ENCODE measurements around the gene ELL2.
"Not testable (repeated sequence)": the region's sequence is repeated elsewhere in the genome, so short reads cannot be mapped to it uniquely, and the experiment has no call there.

The ELL2 gene

GRCh38 chr5:95880081-95880926 lies 81.3 kb downstream of the ELL2 start:
- no peak for DNase-seq (ENCODE audit: low read depth)

- DNase-seq (ENCODE audit: low read depth): no peak
Observed at GRCh38 chr5:95879661-95880060, 82.0 kb downstream of the ELL2 start.

- no peak for DNase-seq (ENCODE audit: low read depth)
Observed at GRCh38 chr5:95878417-95879323, 83.0 kb downstream of the ELL2 start.

GRCh38 chr5:95876782-95877181 lies 84.9 kb downstream of the ELL2 start:
- DNase-seq (ENCODE audit: low read depth): no peak

GRCh38 chr5:95874246-95874645 lies 87.4 kb downstream of the ELL2 start:
- no peak for DNase-seq (ENCODE audit: low read depth)

GRCh38 chr5:95873351-95873750 lies 88.3 kb downstream of the ELL2 start:
- DNase-seq (ENCODE audit: low read depth): no peak

GRCh38 chr5:95872346-95873268 lies 89.0 kb downstream of the ELL2 start:
- peak; percentile 84 for DNase-seq (ENCODE audit: low read depth)

GRCh38 chr5:95871146-95871806 lies 90.4 kb downstream of the ELL2 start:
- DNase-seq (ENCODE audit: low read depth): no peak

- no peak for DNase-seq (ENCODE audit: low read depth)
Observed at GRCh38 chr5:95870105-95870672, 91.5 kb downstream of the ELL2 start.

GRCh38 chr5:95869173-95869855 lies 92.3 kb downstream of the ELL2 start:
- not testable (repeated sequence) for DNase-seq (ENCODE audit: low read depth)

- no peak for DNase-seq (ENCODE audit: low read depth)
Observed at GRCh38 chr5:95868136-95868535, 93.5 kb downstream of the ELL2 start.

- no peak for DNase-seq (ENCODE audit: low read depth)
Observed at GRCh38 chr5:95866435-95867040, 95.1 kb downstream of the ELL2 start.

- no peak for DNase-seq (ENCODE audit: low read depth)
Observed at GRCh38 chr5:95864944-95865504, 96.6 kb downstream of the ELL2 start.

- no peak for DNase-seq (ENCODE audit: low read depth)
Observed at GRCh38 chr5:95864456-95864855, 97.2 kb downstream of the ELL2 start.

- DNase-seq (ENCODE audit: low read depth): peak; percentile 93
Observed at GRCh38 chr5:95863383-95863757, 98.3 kb downstream of the ELL2 start.

- no peak for DNase-seq (ENCODE audit: low read depth)
Observed at GRCh38 chr5:95862671-95863382, 98.8 kb downstream of the ELL2 start.

- DNase-seq (ENCODE audit: low read depth): no peak
Observed at GRCh38 chr5:95861864-95862561, 99.6 kb downstream of the ELL2 start.

GRCh38 chr5:95861221-95861863 lies 100.3 kb downstream of the ELL2 start:
- DNase-seq (ENCODE audit: low read depth): peak; percentile 99

Measured in fibroblast of gingiva (primary cell).